Subcutaneous abdominal adipose tissue (tissue), 5 donors: ENCODE measurements around the gene MCAM.

Experiments used
- H3K27ac ChIP-seq: one replicate; pipeline ENCODE4 v1.7.0; 2013; ENCODE audit warnings: low read depth, mild to moderate bottlenecking, inconsistent platforms, low read length, moderate library complexity
- H3K27me3 ChIP-seq, 5 donors: one replicate each; pipeline ENCODE4 v1.7.0; 2013; ENCODE audit warnings: low read length in 5 of 5, inconsistent platforms in 1 of 5; ENCODE audit not compliant: control insufficient read depth in 5 of 5, insufficient read depth in 4 of 5
- H3K36me3 ChIP-seq, 5 donors: one replicate each; pipeline ENCODE4 v1.7.0; 2013; ENCODE audit warnings: low read length in 5 of 5; ENCODE audit not compliant: control insufficient read depth in 5 of 5, insufficient read depth in 5 of 5
- H3K4me1 ChIP-seq, 5 donors: one replicate each; pipeline ENCODE4 v1.7.0; 2013; ENCODE audit warnings: low read length in 5 of 5, mild to moderate bottlenecking in 3 of 5, moderate library complexity in 1 of 5; ENCODE audit not compliant: control insufficient read depth in 5 of 5, insufficient read depth in 5 of 5
- H3K4me3 ChIP-seq, 5 donors: one replicate each; pipeline ENCODE4 v1.7.0; 2013; ENCODE audit warnings: low read length in 5 of 5, low read depth in 1 of 5
- H3K9ac ChIP-seq, 5 donors: one replicate each; pipeline ENCODE4 v1.7.0; 2013; ENCODE audit warnings: low read length in 5 of 5, mild to moderate bottlenecking in 4 of 5, moderate library complexity in 3 of 5
- H3K9me3 ChIP-seq, 5 donors: one replicate each; pipeline ENCODE4 v1.7.0; 2013; ENCODE audit warnings: low read length in 5 of 5; ENCODE audit not compliant: control insufficient read depth in 5 of 5
- donor health status: healthy.
- donor health status: healthy.
- donor health status: healthy.
- donor health status: healthy.
- donor health status: healthy.

MCAM gene

GRCh38 chr11:119316729-119317591 lies at the start of gene MCAM:
Gene MCAM (minus strand): TSS chr11:119317130. CDS start chr11:119317101, 29 bp downstream.
- H3K4me3 ChIP-seq = peak within 1 kb of the TSS; percentile 74 to 93 (median 82)
- no peaks in the 10 kb centered on the region for H3K9me3 ChIP-seq
- H3K27me3 ChIP-seq = peaks cover 0 to 10% (median 6%) of the 10 kb centered on the region in 5 donors
- H3K27ac ChIP-seq = peak within 1 kb of the TSS; percentile 95
- H3K9ac ChIP-seq = peak within 1 kb of the TSS; percentile 83 to 91 (median 87)
- H3K4me1 ChIP-seq = peaks cover 12 to 94% (median 80%) of the 10 kb centered on the region in 5 donors
- H3K36me3 ChIP-seq = peaks cover 3 to 30% (median 24%) of the 10 kb centered on the region in 5 donors

GRCh38 chr11:119365071-119365591 lies 48.2 kb upstream of the MCAM start:
- Histone ChIP-seq H3K4me3 (no peak overlapping the region), H3K27me3 (peaks cover 10 to 29% (median 24%) of the 10 kb centered on the region in 5 donors), H3K9me3 (no peaks in the 10 kb centered on the region), H3K36me3 (no peaks in the 10 kb centered on the region), H3K9ac (no peak overlapping the region), H3K27ac (no peak overlapping the region), H3K4me1 (peaks cover 7 to 57% (median 29%) of the 10 kb centered on the region in 5 donors)

GRCh38 chr11:119363851-119364590 lies 47.1 kb upstream of the MCAM start:
- H3K36me3 ChIP-seq = no peaks in the 10 kb centered on the region
- no peaks in the 10 kb centered on the region for H3K9me3 ChIP-seq
- H3K9ac ChIP-seq = no peak overlapping the region
- H3K4me1 ChIP-seq = peaks cover 7 to 56% (median 32%) of the 10 kb centered on the region in 5 donors
- H3K4me3 ChIP-seq = peak overlapping the region in 2 of 5 donors; percentile 37 to 48
- H3K27ac ChIP-seq = no peak overlapping the region
- peaks cover 10 to 29% (median 24%) of the 10 kb centered on the region in 5 donors for H3K27me3 ChIP-seq

- Histone ChIP-seq H3K4me3 (peak overlapping the region in 2 of 5 donors; percentile 33 to 48), H3K27ac (no peak overlapping the region), H3K9me3 (no peaks in the 10 kb centered on the region), H3K36me3 (no peaks in the 10 kb centered on the region), H3K9ac (no peak overlapping the region), H3K27me3 (peaks cover 10 to 29% (median 24%) of the 10 kb centered on the region in 5 donors), H3K4me1 (peaks cover 6 to 48% (median 24%) of the 10 kb centered on the region in 5 donors)
Measured at GRCh38 chr11:119363081-119363850, 46.3 kb upstream of the MCAM start.

- no peak overlapping the region for H3K4me3 ChIP-seq
- no peaks in the 10 kb centered on the region for H3K9me3 ChIP-seq
- no peak overlapping the region for H3K27ac ChIP-seq
- H3K4me1 ChIP-seq = peaks cover 4 to 42% (median 19%) of the 10 kb centered on the region in 5 donors
- no peak overlapping the region for H3K9ac ChIP-seq
- no peaks in the 10 kb centered on the region for H3K36me3 ChIP-seq
- peaks cover 10 to 25% (median 22%) of the 10 kb centered on the region in 5 donors for H3K27me3 ChIP-seq
Measured at GRCh38 chr11:119362741-119363080, 45.8 kb upstream of the MCAM start.

GRCh38 chr11:119361941-119362725 lies 45.2 kb upstream of the MCAM start:
- Histone ChIP-seq H3K9me3 (no peaks in the 10 kb centered on the region), H3K4me3 (no peak overlapping the region), H3K27ac (no peak overlapping the region), H3K9ac (peak overlapping the region in 1 of 5 donors; percentile 7), H3K36me3 (no peaks in the 10 kb centered on the region), H3K27me3 (peaks cover 10 to 21% (median 20%) of the 10 kb centered on the region in 5 donors), H3K4me1 (peaks cover 4 to 41% (median 14%) of the 10 kb centered on the region in 5 donors)

- peaks cover 10 to 17% (median 15%) of the 10 kb centered on the region in 5 donors for H3K27me3 ChIP-seq
- H3K9ac ChIP-seq = no peak overlapping the region
- H3K4me1 ChIP-seq = peaks cover 1 to 48% (median 18%) of the 10 kb centered on the region in 5 donors
- H3K27ac ChIP-seq = peak overlapping the region; percentile 50
- no peaks in the 10 kb centered on the region for H3K36me3 ChIP-seq
- no peak overlapping the region for H3K4me3 ChIP-seq
- no peaks in the 10 kb centered on the region for H3K9me3 ChIP-seq
Measured at GRCh38 chr11:119361056-119361787, 44.3 kb upstream of the MCAM start.

- H3K36me3 ChIP-seq = no peaks in the 10 kb centered on the region
- H3K4me3 ChIP-seq = no peak overlapping the region
- peaks cover 2 to 7% (median 4%) of the 10 kb centered on the region in 5 donors for H3K27me3 ChIP-seq
- H3K27ac ChIP-seq = no peak overlapping the region
- H3K9me3 ChIP-seq = no peaks in the 10 kb centered on the region
- no peak overlapping the region for H3K9ac ChIP-seq
- peaks cover 1 to 46% (median 18%) of the 10 kb centered on the region in 5 donors for H3K4me1 ChIP-seq
Measured at GRCh38 chr11:119359365-119360214, 42.7 kb upstream of the MCAM start.
